BJ (cell line): Measurements from ENCODE around the gene DNAH1. TPM values are rescaled to one million over a fixed set of nuclear protein-coding genes. Genes with fewer than 3 reads are reported as not detected.

Source experiments
- CTCF ChIA-PET: fragments of 350-600 bp; formaldehyde crosslinking; extraction: SDS; loops from one replicate; lab custom pipeline; 2021; ENCODE audit warnings: antibody characterized with exemption, inconsistent platforms; lab: Yijun Ruan, JAX
- POLR2A ChIA-PET: fragments of 300-600 bp; sonication (Branson Sonifier 250); formaldehyde crosslinking; extraction: SDS; loops from one replicate; lab custom pipeline; 2021; ENCODE audit warnings: antibody characterized with exemption; lab: Charles Lee
- DNase-seq: peaks from one replicate; pipeline ENCODE4 v3.0.0-alpha.2; 2011; ENCODE audit warnings: low read depth
- H3K27me3 ChIP-seq: 2 replicates; pipeline ENCODE4 v1.6.0; 2011; ENCODE audit warnings: low read length; ENCODE audit not compliant: control insufficient read depth, insufficient read depth
- H3K36me3 ChIP-seq: 2 replicates; pipeline ENCODE4 v1.5.1; 2011; ENCODE audit warnings: low read length; ENCODE audit not compliant: control insufficient read depth, insufficient read depth
- H3K4me3 ChIP-seq: 2 replicates; pipeline ENCODE4 v1.5.1; 2011; ENCODE audit warnings: low read depth, mild to moderate bottlenecking, control low read depth, low read length
- CTCF ChIP-seq: IDR thresholded peaks from 2 replicates; pipeline ENCODE4 v1.5.1; 2011; ENCODE audit warnings: low read depth, mild to moderate bottlenecking, control low read depth, inconsistent platforms, low read length, moderate library complexity; ENCODE audit not compliant: insufficient read depth
- polyA plus RNA-seq: library from polyadenylated mRNA; depleted of rRNA; stranded (reverse); fragments of >200 nt; gene quantifications from 2 replicates; pipeline ENCODE4 v1.2.3, GENCODE V29; 2011

DNAH1 gene
- polyA plus RNA-seq, 1 experiment, result 4.8 TPM

- POLR2A ChIA-PET, result no interaction called here
- no peak for TF ChIP-seq CTCF
- DNase-seq, result no peak
- no peaks in the 10 kb centered on the region for H3K36me3 ChIP-seq
- H3K4me3 ChIP-seq, result no peak overlapping the region
- CTCF ChIA-PET, result no interaction called here
- no peaks in the 10 kb centered on the region for H3K27me3 ChIP-seq
Observed at GRCh38 chr3:52325686-52326085, 9.6 kb downstream of the DNAH1 start.

GRCh38 chr3:52326976-52327375 lies 10.9 kb downstream of the DNAH1 start:
- H3K4me3 ChIP-seq, result no peak overlapping the region
- no peak for DNase-seq
- H3K36me3 ChIP-seq, result no peaks in the 10 kb centered on the region
- H3K27me3 ChIP-seq, result no peaks in the 10 kb centered on the region
- ChIA-PET CTCF (interaction anchor here (1.0 to 2.5 kb wide), 3 partner anchors 11 to 36 kb away, joined by 3 to 17 read pairs (median 4); no protein-coding TSS in a partner anchor), POLR2A (no interaction called here)
- TF ChIP-seq CTCF, result no peak

- Histone ChIP-seq H3K4me3 (no peak overlapping the region), H3K27me3 (no peaks in the 10 kb centered on the region), H3K36me3 (no peaks in the 10 kb centered on the region; the same call in 1 of the 2 replicates)
- CTCF ChIA-PET, result interaction anchor here (1.0 to 2.5 kb wide), 3 partner anchors 10 to 37 kb away, joined by 3 to 17 read pairs (median 4); no protein-coding TSS in a partner anchor
- POLR2A ChIA-PET, result no interaction called here
- TF ChIP-seq CTCF, result no peak
- DNase-seq, result no peak
Observed at GRCh38 chr3:52327486-52328290, 11.6 kb downstream of the DNAH1 start.

GRCh38 chr3:52328536-52329080 lies 12.5 kb downstream of the DNAH1 start:
- no peak for DNase-seq
- no peak for TF ChIP-seq CTCF

GRCh38 chr3:52330194-52330805 lies 14.2 kb downstream of the DNAH1 start:
- CTCF ChIA-PET, result interaction anchor here (1.3 to 2.5 kb wide), 4 partner anchors 9 to 110 kb away, joined by 3 to 7 read pairs (median 5); no protein-coding TSS in a partner anchor
- Histone ChIP-seq H3K36me3 (no peaks in the 10 kb centered on the region; the same call in 1 of the 2 replicates), H3K4me3 (no peak overlapping the region), H3K27me3 (no peaks in the 10 kb centered on the region)
- POLR2A ChIA-PET, result no interaction called here
- DNase-seq, result no peak
- TF ChIP-seq CTCF, result no peak

More at GRCh38 chr3:52328536-52329080, 12.5 kb downstream of the DNAH1 start:
- ChIA-PET CTCF (interaction anchor here (1.4 to 2.5 kb wide), 2 partner anchors 9 to 11 kb away, joined by 3 to 17 read pairs; no protein-coding TSS in a partner anchor), POLR2A (no interaction called here)
- Histone ChIP-seq H3K4me3 (no peak overlapping the region), H3K27me3 (no peaks in the 10 kb centered on the region), H3K36me3 (no peaks in the 10 kb centered on the region; the same call in 1 of the 2 replicates)
